ENCODE results near the gene KIF26A. TPM values are rescaled to one million over a fixed set of nuclear protein-coding genes. Genes with fewer than 3 reads are reported as not detected.

The KIF26A gene
- total and polyA plus RNA-seq, 2 donors from 2014 or later = 2.3 to 12.3 TPM

GRCh38 chr14:104172349-104172748, 34.0 kb downstream of the KIF26A start:
- Histone ChIP-seq H3K27ac (ENCODE audit: low read depth in 2 of 2, low read length in 2 of 2) (no peak overlapping the region), H3K4me1 (ENCODE audit: control insufficient read depth in 2 of 3, insufficient read depth in 2 of 3, low read depth in 1 of 3, low read length in 3 of 3) (no peaks in the 10 kb centered on the region), H3K4me3 (ENCODE audit: low read length in 3 of 3) (peak overlapping the region in 1 of 3 donors; percentile 32), H3K9ac (ENCODE audit: low read length in 3 of 3) (peak overlapping the region in 1 of 3 donors; percentile 12), H3K36me3 (ENCODE audit: control insufficient read depth in 2 of 3, insufficient read depth in 3 of 3, low read length in 3 of 3) (no peaks in the 10 kb centered on the region), H3K9me3 (ENCODE audit: control insufficient read depth in 2 of 3, insufficient read depth in 1 of 3, low read length in 3 of 3) (no peaks in the 10 kb centered on the region), H3K27me3 (ENCODE audit: control insufficient read depth, insufficient read depth, low read length) (no peaks in the 10 kb centered on the region)
- TF ChIP-seq CTCF (IDR thresholded peaks at IDR 0.05; ENCODE audit: borderline replicate concordance, extremely low read depth, insufficient read depth) = no peak
- intact Hi-C loops (cut with DNase I) = no loop called here
- DNase-seq (no peak), FAIRE-seq (no peak)

- FAIRE-seq (no peak), DNase-seq (no peak)
- H3K9me3 ChIP-seq (ENCODE audit: control insufficient read depth in 2 of 3, insufficient read depth in 1 of 3, low read length in 3 of 3) = no peaks in the 10 kb centered on the region
- no peak for TF ChIP-seq CTCF (IDR thresholded peaks at IDR 0.05; ENCODE audit: borderline replicate concordance, extremely low read depth, insufficient read depth)
- intact Hi-C loops (cut with DNase I) = no loop called here
- H3K36me3 ChIP-seq (ENCODE audit: control insufficient read depth in 2 of 3, insufficient read depth in 3 of 3, low read length in 3 of 3) = no peaks in the 10 kb centered on the region
- no peaks in the 10 kb centered on the region for H3K27me3 ChIP-seq (ENCODE audit: control insufficient read depth, insufficient read depth, low read length)
- H3K4me3 ChIP-seq (ENCODE audit: low read length in 3 of 3) = no peak overlapping the region
- H3K27ac ChIP-seq (ENCODE audit: low read depth in 2 of 2, low read length in 2 of 2) = no peak overlapping the region
- no peaks in the 10 kb centered on the region for H3K4me1 ChIP-seq (ENCODE audit: control insufficient read depth in 2 of 3, insufficient read depth in 2 of 3, low read depth in 1 of 3, low read length in 3 of 3)
- no peak overlapping the region for H3K9ac ChIP-seq (ENCODE audit: low read length in 3 of 3)
Observed at GRCh38 chr14:104172880-104173279, 34.5 kb downstream of the KIF26A start.

- no peak for DNase-seq
- Histone ChIP-seq H3K9ac (ENCODE audit: low read length in 3 of 3) (no peak overlapping the region), H3K4me1 (ENCODE audit: control insufficient read depth in 2 of 3, insufficient read depth in 2 of 3, low read depth in 1 of 3, low read length in 3 of 3) (peaks cover 0 to 2% (median 0%) of the 10 kb centered on the region in 3 donors), H3K27ac (ENCODE audit: low read depth in 2 of 2, low read length in 2 of 2) (no peak overlapping the region), H3K4me3 (ENCODE audit: low read length in 3 of 3) (no peak overlapping the region), H3K9me3 (ENCODE audit: control insufficient read depth in 2 of 3, insufficient read depth in 1 of 3, low read length in 3 of 3) (no peaks in the 10 kb centered on the region), H3K27me3 (ENCODE audit: control insufficient read depth, insufficient read depth, low read length) (no peaks in the 10 kb centered on the region), H3K36me3 (ENCODE audit: control insufficient read depth in 2 of 3, insufficient read depth in 3 of 3, low read length in 3 of 3) (no peaks in the 10 kb centered on the region)
- intact Hi-C loops (cut with DNase I) = no loop called here
- TF ChIP-seq CTCF (IDR thresholded peaks at IDR 0.05; ENCODE audit: borderline replicate concordance, extremely low read depth, insufficient read depth) = no peak
- no peak for FAIRE-seq
Observed at GRCh38 chr14:104174051-104174450, 35.7 kb downstream of the KIF26A start.

GRCh38 chr14:104175041-104175440, 36.7 kb downstream of the KIF26A start:
- no peak overlapping the region for H3K9ac ChIP-seq (ENCODE audit: low read length in 3 of 3)
- peaks cover 0 to 2% (median 0%) of the 10 kb centered on the region in 3 donors for H3K4me1 ChIP-seq (ENCODE audit: control insufficient read depth in 2 of 3, insufficient read depth in 2 of 3, low read depth in 1 of 3, low read length in 3 of 3)
- no peak overlapping the region for H3K4me3 ChIP-seq (ENCODE audit: low read length in 3 of 3)
- H3K27ac ChIP-seq (ENCODE audit: low read depth in 2 of 2, low read length in 2 of 2) = no peak overlapping the region
- no peaks in the 10 kb centered on the region for H3K27me3 ChIP-seq (ENCODE audit: control insufficient read depth, insufficient read depth, low read length)
- FAIRE-seq (no peak), DNase-seq (no peak)
- intact Hi-C loops (cut with DNase I) = no loop called here
- no peaks in the 10 kb centered on the region for H3K36me3 ChIP-seq (ENCODE audit: control insufficient read depth in 2 of 3, insufficient read depth in 3 of 3, low read length in 3 of 3)
- H3K9me3 ChIP-seq (ENCODE audit: control insufficient read depth in 2 of 3, insufficient read depth in 1 of 3, low read length in 3 of 3) = no peaks in the 10 kb centered on the region
- TF ChIP-seq CTCF (IDR thresholded peaks at IDR 0.05; ENCODE audit: borderline replicate concordance, extremely low read depth, insufficient read depth) = no peak
